HCT116 (cell line): ENCODE data around the gene DYDC2.

Source experiments
- EGR1 ChIP-seq: IDR thresholded peaks from 2 replicates; pipeline ENCODE4 v1.6.1; 2012; ENCODE audit warnings: low read depth
- EZH2 ChIP-seq: fragments of 200-600 bp; sonication (generic); IDR thresholded peaks from 2 replicates; pipeline ENCODE4 v1.6.1; 2017; ENCODE audit warnings: antibody characterized with exemption, mixed run types
- JUND ChIP-seq: IDR thresholded peaks from 2 replicates; pipeline ENCODE4 v1.6.1; 2012
- POLR2A ChIP-seq: IDR thresholded peaks from 2 replicates; pipeline ENCODE4 v1.7.0; 2011; ENCODE audit warnings: borderline replicate concordance; ENCODE audit not compliant: insufficient read depth, insufficient read length; ENCODE audit errors: extremely low read depth
- YY1 ChIP-seq: IDR thresholded peaks from 2 replicates; pipeline ENCODE4 v1.6.1; 2011; ENCODE audit warnings: low read length, low read depth, moderate library complexity, mild to moderate bottlenecking; ENCODE audit not compliant: insufficient replicate concordance; ENCODE audit errors: extremely low read depth
- ZNF274 ChIP-seq: fragments of 200-500 bp; sonication (Bioruptor generic); IDR thresholded peaks from 2 replicates; pipeline ENCODE4 v1.6.1; 2014; ENCODE audit warnings: mild to moderate bottlenecking, low read depth, low read length, inconsistent platforms
- TF ChIP-seq, protein P1 (sequence below), 3 experiments: fragments of 200-600 bp in 1 of 3; sonication (generic) in 1 of 3; IDR thresholded peaks in 2 of 3; conservative IDR thresholded peaks in 1 of 3; 2 replicates each; pipeline ENCODE4 v1.5.1; 2012 to 2017; ENCODE audit warnings: low read depth in 2 of 3, low read length in 2 of 3, antibody characterized with exemption in 1 of 3, borderline replicate concordance in 1 of 3, control low read depth in 1 of 3, mild to moderate bottlenecking in 1 of 3, mixed read lengths in 1 of 3, mixed run types in 1 of 3, moderate library complexity in 1 of 3; ENCODE audit not compliant: insufficient read depth in 1 of 3
- TF ChIP-seq, protein P2 (sequence below): IDR thresholded peaks from 2 replicates; pipeline ENCODE4 v1.6.1; 2012

DNA sequence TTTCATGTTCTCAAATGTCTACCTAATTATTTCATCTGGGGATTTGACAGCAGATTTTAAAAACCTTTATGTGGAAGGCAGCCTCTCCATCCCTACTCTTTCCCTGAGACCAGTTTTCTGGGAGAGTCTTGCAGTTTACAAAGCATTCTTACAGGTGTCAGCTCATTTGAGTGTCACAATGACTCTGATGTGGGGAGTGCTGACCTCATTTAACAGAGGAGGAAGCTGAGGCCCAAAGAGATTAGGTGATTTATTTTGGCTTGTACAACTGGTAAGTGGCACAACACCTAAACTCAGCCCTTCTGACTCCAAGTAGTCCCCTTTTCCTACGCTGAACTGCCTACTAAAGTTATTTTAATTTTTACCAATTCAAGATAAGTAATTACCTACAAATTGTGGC is 33.9 kb upstream of the DYDC2 start:
- TF ChIP-seq, protein P1, sequence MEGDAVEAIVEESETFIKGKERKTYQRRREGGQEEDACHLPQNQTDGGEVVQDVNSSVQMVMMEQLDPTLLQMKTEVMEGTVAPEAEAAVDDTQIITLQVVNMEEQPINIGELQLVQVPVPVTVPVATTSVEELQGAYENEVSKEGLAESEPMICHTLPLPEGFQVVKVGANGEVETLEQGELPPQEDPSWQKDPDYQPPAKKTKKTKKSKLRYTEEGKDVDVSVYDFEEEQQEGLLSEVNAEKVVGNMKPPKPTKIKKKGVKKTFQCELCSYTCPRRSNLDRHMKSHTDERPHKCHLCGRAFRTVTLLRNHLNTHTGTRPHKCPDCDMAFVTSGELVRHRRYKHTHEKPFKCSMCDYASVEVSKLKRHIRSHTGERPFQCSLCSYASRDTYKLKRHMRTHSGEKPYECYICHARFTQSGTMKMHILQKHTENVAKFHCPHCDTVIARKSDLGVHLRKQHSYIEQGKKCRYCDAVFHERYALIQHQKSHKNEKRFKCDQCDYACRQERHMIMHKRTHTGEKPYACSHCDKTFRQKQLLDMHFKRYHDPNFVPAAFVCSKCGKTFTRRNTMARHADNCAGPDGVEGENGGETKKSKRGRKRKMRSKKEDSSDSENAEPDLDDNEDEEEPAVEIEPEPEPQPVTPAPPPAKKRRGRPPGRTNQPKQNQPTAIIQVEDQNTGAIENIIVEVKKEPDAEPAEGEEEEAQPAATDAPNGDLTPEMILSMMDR (IDR thresholded peaks at IDR 0.05 in 2 of 3, conservative IDR thresholded peaks at IDR 0.05 in 1 of 3; ENCODE audit: borderline replicate concordance in 1 of 3, insufficient read depth in 1 of 3, low read depth in 2 of 3, low read length in 2 of 3) = no peak
- no peak for TF ChIP-seq EGR1
- TF ChIP-seq POLR2A = no peak
- TF ChIP-seq EZH2 = no peak
- TF ChIP-seq, protein P2, sequence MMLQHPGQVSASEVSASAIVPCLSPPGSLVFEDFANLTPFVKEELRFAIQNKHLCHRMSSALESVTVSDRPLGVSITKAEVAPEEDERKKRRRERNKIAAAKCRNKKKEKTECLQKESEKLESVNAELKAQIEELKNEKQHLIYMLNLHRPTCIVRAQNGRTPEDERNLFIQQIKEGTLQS = no peak
- TF ChIP-seq JUND = no peak
- TF ChIP-seq YY1 = no peak
- TF ChIP-seq ZNF274 = no peak
